HS-27A (cell line): ENCODE data around the gene DTNBP1.

Experiments used
- DNase-seq: peaks from one replicate; pipeline ENCODE4 v3.0.0-alpha.2; 2012; ENCODE audit warnings: low read depth, missing footprints

Gene DTNBP1

GRCh38 chr6:15533379-15534026, 129.3 kb downstream of the DTNBP1 start:
- DNase-seq = no peak

GRCh38 chr6:15531973-15532372, 130.9 kb downstream of the DTNBP1 start:
- no peak for DNase-seq

GRCh38 chr6:15530411-15530810, 132.4 kb downstream of the DTNBP1 start:
- no peak for DNase-seq

GRCh38 chr6:15528870-15529269, 134.0 kb downstream of the DTNBP1 start:
- DNase-seq = no peak

GRCh38 chr6:15527838-15528617, 134.8 kb downstream of the DTNBP1 start:
- DNase-seq = no peak

GRCh38 chr6:15526212-15526701, 136.6 kb downstream of the DTNBP1 start:
- no peak for DNase-seq

GRCh38 chr6:15524861-15525401, 137.9 kb downstream of the DTNBP1 start:
- DNase-seq = no peak

- no peak for DNase-seq
Measured at GRCh38 chr6:15523679-15524630, 138.9 kb downstream of the DTNBP1 start.

- no peak for DNase-seq
Measured at GRCh38 chr6:15522856-15523529, 139.8 kb downstream of the DTNBP1 start.

- DNase-seq = no peak
Measured at GRCh38 chr6:15522427-15522826, 140.4 kb downstream of the DTNBP1 start.

- no peak for DNase-seq
Measured at GRCh38 chr6:15522026-15522425, 140.8 kb downstream of the DTNBP1 start.

- no peak for DNase-seq
Measured at GRCh38 chr6:15521582-15521981, 141.2 kb downstream of the DTNBP1 start.

- no peak for DNase-seq
Measured at GRCh38 chr6:15520626-15521203, 142.1 kb downstream of the DTNBP1 start.

GRCh38 chr6:15519681-15520080, 143.1 kb downstream of the DTNBP1 start:
- DNase-seq = no peak

GRCh38 chr6:15518878-15519277, 143.9 kb downstream of the DTNBP1 start:
- no peak for DNase-seq

GRCh38 chr6:15518057-15518456, 144.8 kb downstream of the DTNBP1 start:
- DNase-seq = no peak

- DNase-seq = no peak
Measured at GRCh38 chr6:15517600-15517999, 145.2 kb downstream of the DTNBP1 start.

GRCh38 chr6:15516923-15517560, 145.8 kb downstream of the DTNBP1 start:
- DNase-seq = no peak

- no peak for DNase-seq
Measured at GRCh38 chr6:15516378-15516777, 146.4 kb downstream of the DTNBP1 start.

GRCh38 chr6:15515660-15516375, 147.0 kb downstream of the DTNBP1 start:
- no peak for DNase-seq
